Measurements from ENCODE around the gene ANGPTL4.
"Not testable (repeated sequence)": the region's sequence is repeated elsewhere in the genome, so short reads cannot be mapped to it uniquely, and the experiment has no call there.

ANGPTL4 gene, protein sequence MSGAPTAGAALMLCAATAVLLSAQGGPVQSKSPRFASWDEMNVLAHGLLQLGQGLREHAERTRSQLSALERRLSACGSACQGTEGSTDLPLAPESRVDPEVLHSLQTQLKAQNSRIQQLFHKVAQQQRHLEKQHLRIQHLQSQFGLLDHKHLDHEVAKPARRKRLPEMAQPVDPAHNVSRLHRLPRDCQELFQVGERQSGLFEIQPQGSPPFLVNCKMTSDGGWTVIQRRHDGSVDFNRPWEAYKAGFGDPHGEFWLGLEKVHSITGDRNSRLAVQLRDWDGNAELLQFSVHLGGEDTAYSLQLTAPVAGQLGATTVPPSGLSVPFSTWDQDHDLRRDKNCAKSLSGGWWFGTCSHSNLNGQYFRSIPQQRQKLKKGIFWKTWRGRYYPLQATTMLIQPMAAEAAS

DNA sequence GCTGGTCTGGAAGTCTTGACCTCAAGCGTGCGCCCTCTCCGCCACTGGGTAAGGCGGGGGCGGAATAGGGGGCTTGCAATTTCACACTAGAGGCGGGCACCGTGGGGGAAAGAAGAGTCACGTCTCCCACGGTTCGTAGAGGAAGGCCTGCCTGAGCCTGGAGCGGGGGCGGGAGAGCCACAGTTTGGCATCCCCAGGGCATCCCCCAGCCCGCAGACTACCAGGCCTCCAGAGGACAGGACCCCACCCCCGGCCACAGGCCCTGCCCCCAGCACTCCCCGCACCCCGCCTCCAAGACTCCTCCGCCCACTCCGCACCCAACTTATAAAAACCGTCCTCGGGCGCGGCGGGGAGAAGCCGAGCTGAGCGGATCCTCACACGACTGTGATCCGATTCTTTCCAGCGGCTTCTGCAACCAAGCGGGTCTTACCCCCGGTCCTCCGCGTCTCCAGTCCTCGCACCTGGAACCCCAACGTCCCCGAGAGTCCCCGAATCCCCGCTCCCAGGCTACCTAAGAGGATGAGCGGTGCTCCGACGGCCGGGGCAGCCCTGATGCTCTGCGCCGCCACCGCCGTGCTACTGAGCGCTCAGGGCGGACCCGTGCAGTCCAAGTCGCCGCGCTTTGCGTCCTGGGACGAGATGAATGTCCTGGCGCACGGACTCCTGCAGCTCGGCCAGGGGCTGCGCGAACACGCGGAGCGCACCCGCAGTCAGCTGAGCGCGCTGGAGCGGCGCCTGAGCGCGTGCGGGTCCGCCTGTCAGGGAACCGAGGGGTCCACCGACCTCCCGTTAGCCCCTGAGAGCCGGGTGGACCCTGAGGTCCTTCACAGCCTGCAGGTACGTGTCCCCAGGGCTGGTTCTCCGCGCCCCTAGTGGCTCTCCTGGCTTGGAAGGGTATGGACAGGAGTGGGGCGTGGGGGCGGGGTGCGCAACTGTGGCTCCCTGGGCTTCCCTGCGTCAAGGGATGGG is at the start of gene ANGPTL4:
Gene ANGPTL4 (plus strand): TSS at position 353 of the 969 bp plus-strand sequence. CDS start 167 bp downstream, at position 520.
- DNase-seq: peak; percentile 24

GRCh38 chr19:8314981-8315640 is 48.8 kb upstream of the ANGPTL4 start:
- not testable (repeated sequence) for DNase-seq

- DNase-seq: no peak
Measured at GRCh38 chr19:8316351-8317125, 47.4 kb upstream of the ANGPTL4 start.

- not testable (repeated sequence) for DNase-seq
Measured at GRCh38 chr19:8318835-8319234, 45.1 kb upstream of the ANGPTL4 start.

GRCh38 chr19:8319807-8320520 is 44.0 kb upstream of the ANGPTL4 start:
- no peak for DNase-seq

GRCh38 chr19:8320564-8321066 is 43.3 kb upstream of the ANGPTL4 start:
- no peak for DNase-seq

- DNase-seq: peak; percentile 96
Measured at GRCh38 chr19:8321067-8321985, 42.6 kb upstream of the ANGPTL4 start, which contains the start of the genes NDUFA7 and RPS28. NDUFA7 (minus strand) TSS chr19:8321375; CDS start chr19:8321358, 17 bp downstream. RPS28 (plus strand) TSS chr19:8321496; CDS start chr19:8321531, 35 bp downstream.

DNA sequence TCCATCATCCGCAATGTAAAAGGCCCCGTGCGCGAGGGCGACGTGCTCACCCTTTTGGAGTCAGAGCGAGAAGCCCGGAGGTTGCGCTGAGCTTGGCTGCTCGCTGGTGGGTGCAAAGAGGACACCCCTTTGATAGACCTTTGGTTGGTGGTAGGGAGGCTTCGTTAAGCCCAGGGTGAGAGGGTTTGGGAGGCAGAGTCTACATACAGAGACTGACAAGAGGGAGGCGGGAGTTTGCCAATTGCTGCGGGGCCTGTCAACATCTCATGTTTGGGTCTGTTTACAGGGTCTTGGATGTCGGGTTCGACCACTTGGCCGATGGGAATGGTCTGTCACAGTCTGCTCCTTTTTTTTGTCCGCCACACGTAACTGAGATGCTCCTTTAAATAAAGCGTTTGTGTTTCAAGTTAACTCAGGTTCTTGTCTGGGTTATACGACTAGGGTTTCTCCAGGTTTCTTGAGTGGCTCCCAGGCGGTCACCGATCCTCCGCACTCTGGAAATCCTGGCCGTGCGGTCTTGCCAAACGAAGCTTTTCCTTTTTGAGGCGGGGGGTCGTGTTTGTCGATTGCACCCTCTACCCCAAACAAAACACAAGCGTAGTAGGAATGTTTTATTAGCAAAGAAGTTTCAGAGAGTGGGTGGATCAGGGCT is 41.8 kb upstream of the ANGPTL4 start:
- no peak for DNase-seq

GRCh38 chr19:8322638-8322997 is 41.3 kb upstream of the ANGPTL4 start:
- DNase-seq: no peak

GRCh38 chr19:8323781-8324185 is 40.2 kb upstream of the ANGPTL4 start:
- DNase-seq: no peak

DNA sequence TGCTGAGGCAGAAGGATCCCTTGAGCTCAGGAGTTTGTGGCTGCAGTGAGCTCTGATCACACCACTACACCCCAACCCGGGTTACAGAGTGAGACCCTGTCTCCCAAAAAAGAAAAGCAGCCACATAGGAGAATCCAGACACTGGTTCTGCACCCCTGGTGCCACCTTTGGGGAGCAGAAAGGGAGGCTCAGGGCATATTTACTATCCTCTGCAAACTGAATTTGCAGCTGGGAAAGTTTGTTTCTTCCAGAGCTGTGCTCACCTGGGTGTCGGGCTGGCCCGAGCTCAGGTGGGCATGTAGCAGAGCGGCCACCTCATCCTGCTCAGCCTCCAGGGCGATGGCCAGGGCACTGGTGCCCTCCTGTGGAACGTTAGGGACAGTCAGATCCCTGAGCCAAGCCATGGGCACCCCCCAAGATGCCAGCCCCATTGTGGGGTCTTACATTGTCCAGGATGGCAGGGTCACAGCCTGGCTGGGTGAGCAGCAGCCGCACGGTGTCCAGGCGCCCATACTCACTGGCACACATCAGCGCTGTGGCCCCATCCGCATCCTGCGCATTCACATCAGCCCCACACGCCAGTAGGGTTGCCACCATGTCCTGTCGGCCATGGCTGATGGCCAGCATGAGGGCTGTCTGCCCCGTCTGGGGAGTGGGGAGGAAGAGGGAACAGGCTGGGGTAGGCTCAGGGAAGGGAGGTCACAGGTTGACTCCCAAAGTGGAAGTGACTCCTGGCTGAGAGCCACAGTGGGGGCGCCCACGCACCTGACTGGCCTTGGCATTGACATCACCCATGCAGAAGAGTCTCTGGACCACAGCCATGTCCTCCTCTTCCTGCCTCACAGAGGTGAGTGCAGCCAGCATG is 39.5 kb upstream of the ANGPTL4 start:
- no peak for DNase-seq

DNA sequence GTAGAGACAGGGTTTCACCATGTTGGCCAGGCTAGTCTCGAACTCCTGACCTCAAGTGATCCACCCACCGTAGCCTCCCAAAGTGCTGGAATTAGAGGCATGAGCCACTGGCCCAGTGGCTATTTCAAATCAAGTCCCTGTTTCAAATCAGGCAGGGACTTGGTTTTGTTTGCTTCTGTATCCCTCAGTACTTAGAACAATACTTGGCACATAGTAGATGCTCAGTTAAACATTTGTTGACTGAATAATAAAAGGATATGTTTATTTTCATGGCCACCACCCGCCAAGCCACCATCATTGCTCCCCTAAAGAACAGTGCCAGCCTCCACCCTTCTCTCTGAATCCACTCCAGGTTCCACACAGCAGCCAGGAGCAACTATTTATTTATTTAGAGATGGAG is 38.5 kb upstream of the ANGPTL4 start:
- no peak for DNase-seq

GRCh38 chr19:8329996-8330395 is 34.0 kb upstream of the ANGPTL4 start:
- DNase-seq: no peak

DNA sequence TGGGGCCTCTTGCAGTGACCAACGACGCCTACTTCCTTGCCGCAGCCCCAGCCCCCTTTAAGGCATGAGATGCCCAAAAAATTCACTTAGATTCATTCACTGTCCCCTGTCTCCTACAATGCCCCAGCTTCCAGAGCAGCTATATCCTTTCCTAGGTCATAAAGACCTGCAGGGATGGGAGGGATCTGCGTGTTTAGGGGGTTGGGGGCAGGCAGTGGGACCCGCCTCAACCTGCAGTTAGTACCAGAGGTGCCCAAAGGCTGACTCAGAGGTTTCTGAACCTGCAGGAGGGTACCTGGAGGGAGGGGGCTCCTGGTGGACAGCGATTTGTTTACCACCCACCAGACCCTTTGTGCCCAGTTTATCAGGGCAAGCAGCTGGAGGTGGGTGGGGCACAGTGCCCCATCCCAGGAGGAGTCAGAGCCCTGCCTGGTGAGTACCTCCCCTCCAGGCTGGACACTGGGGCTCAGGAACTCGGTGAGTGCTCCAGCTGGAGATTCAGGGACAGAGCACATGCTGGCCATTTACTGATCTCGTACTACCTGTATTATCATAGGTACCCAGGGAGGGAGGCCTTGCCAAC is 32.6 kb upstream of the ANGPTL4 start:
- no peak for DNase-seq

GRCh38 chr19:8332976-8333766 is 30.8 kb upstream of the ANGPTL4 start:
- DNase-seq: no peak

DNA sequence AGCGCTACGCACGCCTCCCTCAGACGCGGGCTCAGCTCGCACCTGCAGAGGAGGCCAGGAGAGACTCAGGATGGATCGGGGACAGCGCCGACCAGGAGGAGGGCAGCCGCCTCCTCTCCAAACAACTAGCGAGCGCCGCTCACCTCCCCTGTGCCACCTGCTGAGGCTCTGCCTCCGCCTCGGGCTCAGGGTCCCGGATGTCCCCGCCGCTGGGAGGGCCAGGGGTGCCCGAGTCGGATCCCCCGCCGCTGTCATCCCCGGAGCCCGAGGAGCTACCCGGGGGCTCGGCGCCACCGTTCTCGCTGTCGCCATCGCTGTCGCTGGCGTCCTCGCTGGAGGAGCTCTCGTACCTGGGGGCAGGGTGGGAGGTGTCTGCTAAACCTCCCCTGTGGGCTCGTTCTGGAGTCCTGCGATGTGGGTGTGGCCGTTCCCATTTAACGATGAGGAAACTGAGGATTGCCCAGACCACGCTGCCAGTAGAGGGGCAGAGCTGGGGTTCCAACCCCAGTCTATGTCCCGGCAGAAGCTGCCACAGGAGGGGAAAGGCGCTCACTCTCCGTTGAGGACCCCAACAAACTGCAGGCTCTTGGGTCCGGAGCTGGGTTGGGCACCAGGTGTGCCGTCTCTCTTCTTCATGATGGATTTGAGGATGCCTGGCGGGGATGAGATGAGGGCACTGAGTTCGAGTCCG is 30.0 kb upstream of the ANGPTL4 start:
- DNase-seq: no peak
